Keratinocyte (primary cell): ENCODE data around the gene ZC3H6.

ENCODE experiments used
- CTCF ChIP-seq, 3 experiments: IDR thresholded peaks in 1 of 3; conservative IDR thresholded peaks in 1 of 3; optimal IDR thresholded peaks in 1 of 3; 2 replicates in 2 of 3; 3 replicates in 1 of 3; pipeline versions ENCODE3 to v1.5.1; 2011; ENCODE audit warnings: low read length in 3 of 3, mild to moderate bottlenecking in 3 of 3, moderate library complexity in 2 of 3, control low read depth in 1 of 3, inconsistent platforms in 1 of 3; ENCODE audit not compliant: insufficient read depth in 2 of 3; ENCODE audit errors: extremely low read depth in 1 of 3
- EZH2 ChIP-seq: IDR thresholded peaks from one replicate; pipeline ENCODE4 v1.6.1; 2012; ENCODE audit warnings: inconsistent platforms, mild to moderate bottlenecking, low read length, moderate library complexity

- no peak for TF ChIP-seq CTCF (optimal IDR thresholded peaks at IDR 0.05 in 1 of 3, IDR thresholded peaks at IDR 0.05 in 1 of 3, conservative IDR thresholded peaks at IDR 0.05 in 1 of 3; ENCODE audit: extremely low read depth in 1 of 3, insufficient read depth in 2 of 3, low read length in 3 of 3)
- TF ChIP-seq EZH2: no peak
Measured at GRCh38 chr2:112317303-112318158, 42.1 kb downstream of the ZC3H6 start.
